CD14-positive monocyte (primary cell): Measurements from ENCODE around the gene CANX. TPM values are rescaled to one million over a fixed set of nuclear protein-coding genes. Genes with fewer than 3 reads are reported as not detected.
A peak's percentile ranks its signal among the peaks of the same experiment; 100 is the strongest.

ENCODE experiments used
- DNase-seq, 3 donors: peaks; one replicate each; pipeline ENCODE4 v3.0.0-alpha.2; 2011 to 2022
- H2AFZ ChIP-seq: 2 replicates; pipeline ENCODE4 v1.6.0; 2012; ENCODE audit warnings: mild to moderate bottlenecking, low read depth, low read length, inconsistent platforms; ENCODE audit not compliant: insufficient read depth, poor library complexity, severe bottlenecking
- H3K27ac ChIP-seq, 2 donors: 1 replicate in 1 of 2; 2 replicates in 1 of 2; pipeline ENCODE4 v1.5.1; 2012 to 2013; ENCODE audit warnings: low read length in 2 of 2, control low read depth in 1 of 2, inconsistent platforms in 1 of 2, low read depth in 1 of 2, mild to moderate bottlenecking in 1 of 2
- H3K27me3 ChIP-seq, 2 donors: one replicate each; pipeline versions ENCODE4 v1.6.0 to v1.6.1; 2011 to 2013; ENCODE audit warnings: low read length in 2 of 2; ENCODE audit not compliant: control insufficient read depth in 2 of 2, insufficient read depth in 2 of 2
- H3K36me3 ChIP-seq, 2 donors: replicated peaks in 1 of 2; 1 replicate in 1 of 2; 2 replicates in 1 of 2; pipeline versions ENCODE4 v1.5.1 to v1.6.1; 2012 to 2013; ENCODE audit warnings: low read length in 2 of 2, control low read depth in 1 of 2, inconsistent platforms in 1 of 2, mild to moderate bottlenecking in 1 of 2; ENCODE audit not compliant: insufficient read depth in 2 of 2, control insufficient read depth in 1 of 2
- H3K4me1 ChIP-seq, 2 donors: 1 replicate in 1 of 2; 2 replicates in 1 of 2; pipeline versions ENCODE4 v1.5.1 to v1.6.1; 2012 to 2013; ENCODE audit warnings: low read length in 2 of 2, control low read depth in 1 of 2, inconsistent platforms in 1 of 2, mild to moderate bottlenecking in 1 of 2, moderate library complexity in 1 of 2; ENCODE audit not compliant: insufficient read depth in 2 of 2, control insufficient read depth in 1 of 2
- H3K4me2 ChIP-seq: replicated peaks from 2 replicates; pipeline ENCODE3; 2012; ENCODE audit warnings: low read length, moderate library complexity, mild to moderate bottlenecking; ENCODE audit not compliant: poor library complexity, severe bottlenecking; ENCODE audit errors: extremely low read depth
- H3K4me3 ChIP-seq, 3 experiments: fragments of 200-600 bp in 1 of 3; sonication (generic) in 1 of 3; replicated peaks in 1 of 3; 1 replicate in 2 of 3; 2 replicates in 1 of 3; pipeline ENCODE4 v1.5.1; 2011 to 2013; ENCODE audit warnings: low read length in 3 of 3, mild to moderate bottlenecking in 3 of 3, control low read depth in 2 of 3, low read depth in 2 of 3, inconsistent platforms in 1 of 3, moderate library complexity in 1 of 3
- H3K79me2 ChIP-seq: 2 replicates; pipeline ENCODE4 v1.6.0; 2012; ENCODE audit warnings: mild to moderate bottlenecking, control low read depth, inconsistent platforms, low read length, moderate library complexity; ENCODE audit not compliant: insufficient read depth
- H3K9ac ChIP-seq: 2 replicates; pipeline ENCODE4 v1.6.0; 2017; ENCODE audit warnings: low read length, mild to moderate bottlenecking; ENCODE audit not compliant: insufficient read depth, poor library complexity, severe bottlenecking
- H3K9me3 ChIP-seq, 2 donors: replicated peaks in 1 of 2; 1 replicate in 1 of 2; 2 replicates in 1 of 2; pipeline versions ENCODE4 v1.5.1 to v1.6.1; 2012 to 2013; ENCODE audit warnings: low read length in 2 of 2, control low read depth in 1 of 2; ENCODE audit not compliant: control insufficient read depth in 1 of 2, insufficient read depth in 1 of 2
- H4K20me1 ChIP-seq: 2 replicates; pipeline ENCODE4 v1.6.0; 2012; ENCODE audit warnings: mild to moderate bottlenecking, low read length, control low read depth, moderate library complexity; ENCODE audit not compliant: insufficient read depth
- H3K27ac Mint-ChIP-seq, 7 donors: one replicate each; pipeline ENCODE4 v1.8.0; 2020; ENCODE audit warnings: mild to moderate bottlenecking in 7 of 7, mixed read lengths in 7 of 7, moderate library complexity in 6 of 7, inconsistent platforms in 2 of 7
- H3K27me3 Mint-ChIP-seq, 3 donors: one replicate each; pipeline ENCODE4 v1.8.0; 2021 to 2022; ENCODE audit warnings: low read depth in 3 of 3, mild to moderate bottlenecking in 3 of 3, mixed read lengths in 3 of 3, moderate library complexity in 3 of 3, inconsistent platforms in 1 of 3
- H3K36me3 Mint-ChIP-seq, 2 donors: one replicate each; pipeline ENCODE4 v1.8.0; 2020; ENCODE audit warnings: mixed read lengths in 2 of 2, inconsistent platforms in 1 of 2, mild to moderate bottlenecking in 1 of 2
- H3K4me1 Mint-ChIP-seq: one replicate; pipeline ENCODE4 v1.8.0; 2020; ENCODE audit warnings: mild to moderate bottlenecking, mixed read lengths
- H3K4me3 Mint-ChIP-seq, 2 donors: one replicate each; pipeline ENCODE4 v1.8.0; 2020; ENCODE audit warnings: mild to moderate bottlenecking in 2 of 2, mixed read lengths in 2 of 2, moderate library complexity in 1 of 2
- H3K9me3 Mint-ChIP-seq, 7 donors: one replicate each; pipeline ENCODE4 v1.8.0; 2020 to 2022; ENCODE audit warnings: mixed read lengths in 7 of 7, mild to moderate bottlenecking in 6 of 7, moderate library complexity in 6 of 7, inconsistent platforms in 2 of 7
- CTCF ChIP-seq: fragments of 200-600 bp; IDR thresholded peaks from one replicate; pipeline ENCODE4 v1.8.0; 2022; ENCODE audit warnings: antibody characterized with exemption, mild to moderate bottlenecking
- WGBS: methylation state at CpG from one replicate; pipeline ENCODE4 v1.1.5; 2013; ENCODE audit warnings: missing lambda C conversion rate; ENCODE audit not compliant: insufficient coverage; 5-methylcytosine and 5-hydroxymethylcytosine counted together
- intact Hi-C, 2 donors: fragments of 100-400 bp; cut with micrococcal nuclease; formaldehyde crosslinking; loops; one replicate each; pipeline versions ENCODE4 v1.15.0 to v1.15.1; 2023
- polyA plus RNA-seq, 3 donors: library from polyadenylated mRNA; depleted of rRNA in 1 of 3; unstranded in 2 of 3; stranded (reverse) in 1 of 3; fragments of 300-500 nt in 2 of 3; fragments of >200 nt in 1 of 3; fragmentation: Illumina TruSeq in 2 of 3; gene quantifications; 1 replicate in 2 of 3; 2 replicates in 1 of 3; pipeline ENCODE4 v1.2.3, GENCODE V29; 2012 to 2021

Gene CANX
- polyA plus RNA-seq, 3 donors, result 78.1 to 368 (median 259) TPM

- Mint-ChIP-seq H3K4me3 (peak overlapping the region; percentile 21 to 34), H3K4me1 (peaks cover 87% of the 10 kb centered on the region), H3K36me3 (peaks cover 0 to 11% of the 10 kb centered on the region in 2 donors), H3K27me3 (peaks cover 0 to 4% (median 0%) of the 10 kb centered on the region in 3 donors), H3K27ac (peak overlapping the region; percentile 87 to 98 (median 92)), H3K9me3 (peaks cover 0 to 2% (median 0%) of the 10 kb centered on the region in 7 donors)
- Histone ChIP-seq H4K20me1 (peaks cover 98% of the 10 kb centered on the region), H3K36me3 (no peaks in the 10 kb centered on the region), H3K9ac (no peak overlapping the region), H2AFZ (no peak overlapping the region), H3K4me2 (peak overlapping the region; percentile 50), H3K9me3 (no peaks in the 10 kb centered on the region), H3K4me1 (peaks cover 83 to 86% of the 10 kb centered on the region in 2 donors), H3K4me3 (peak overlapping the region in 1 of 3 experiments; percentile 45), H3K79me2 (peaks cover 94% of the 10 kb centered on the region), H3K27me3 (no peaks in the 10 kb centered on the region), H3K27ac (peak overlapping the region; percentile 62 to 75)
- 43% methylated on average over 7 of the region's 9 CpGs for WGBS
- TF ChIP-seq CTCF, result no peak
- DNase-seq, result peak in 2 of 3 donors; percentile 64 to 78
- intact Hi-C loops, result no loop called here
Measured at GRCh38 chr5:179759581-179760551, 61.1 kb downstream of the CANX start.

GRCh38 chr5:179762079-179762780, 63.5 kb downstream of the CANX start:
- no peak for TF ChIP-seq CTCF
- no peak overlapping the region for H2AFZ ChIP-seq
- WGBS, result 29% methylated on average over 8 of the region's 10 CpGs
- peak overlapping the region; percentile 21 for H3K4me2 ChIP-seq
- peaks cover 92% of the 10 kb centered on the region for H3K79me2 ChIP-seq
- H3K4me3 ChIP-seq, result no peak overlapping the region
- intact Hi-C loops, result loop anchor here in 1 of 2 donors (2.0 kb wide), 1 partner anchor 15 kb away; no protein-coding TSS in a partner anchor
- H3K4me3 Mint-ChIP-seq, result no peak overlapping the region
- peaks cover 12 to 17% of the 10 kb centered on the region in 2 donors for H3K36me3 ChIP-seq
- peaks cover 0 to 6% (median 0%) of the 10 kb centered on the region in 3 donors for H3K27me3 Mint-ChIP-seq
- peak overlapping the region in 6 of 7 donors; percentile 70 to 91 (median 80) for H3K27ac Mint-ChIP-seq
- no peaks in the 10 kb centered on the region for H3K9me3 ChIP-seq
- H4K20me1 ChIP-seq, result peaks cover 98% of the 10 kb centered on the region
- peaks cover 17 to 24% of the 10 kb centered on the region in 2 donors for H3K36me3 Mint-ChIP-seq
- no peaks in the 10 kb centered on the region for H3K27me3 ChIP-seq
- peaks cover 95% of the 10 kb centered on the region for H3K4me1 Mint-ChIP-seq
- H3K4me1 ChIP-seq, result peaks cover 97 to 98% of the 10 kb centered on the region in 2 donors
- H3K9me3 Mint-ChIP-seq, result no peaks in the 10 kb centered on the region
- DNase-seq, result peak in 2 of 3 donors; percentile 49
- H3K27ac ChIP-seq, result peak overlapping the region in 1 of 2 donors; percentile 60
- H3K9ac ChIP-seq, result no peak overlapping the region
